ENCODE measurements around the gene HSPA13.
"Not testable (repeated sequence)": the region's sequence is repeated elsewhere in the genome, so short reads cannot be mapped to it uniquely, and the experiment has no call there.

Gene HSPA13

GRCh38 chr21:14382835-14383595, at the start of gene HSPA13:
Gene HSPA13 (minus strand): TSS chr21:14383146. CDS start chr21:14383119, 27 bp downstream.
- peak; percentile 97 for DNase-seq

- no peak for DNase-seq
Observed at GRCh38 chr21:14418920-14419319, 36.0 kb upstream of the HSPA13 start.

GRCh38 chr21:14414932-14415508, 32.1 kb upstream of the HSPA13 start:
- DNase-seq, result no peak

- DNase-seq, result no peak
Observed at GRCh38 chr21:14405962-14406361, 23.0 kb upstream of the HSPA13 start.

- DNase-seq, result no peak
Observed at GRCh38 chr21:14405225-14405624, 22.3 kb upstream of the HSPA13 start.

- DNase-seq, result peak; percentile 15
Observed at GRCh38 chr21:14403681-14404318, 20.9 kb upstream of the HSPA13 start.

- DNase-seq, result no peak
Observed at GRCh38 chr21:14401217-14401616, 18.3 kb upstream of the HSPA13 start.

GRCh38 chr21:14388282-14388681, 5.3 kb upstream of the HSPA13 start:
- DNase-seq, result no peak

- no peak for DNase-seq
Observed at GRCh38 chr21:14384453-14384852, 1.5 kb upstream of the HSPA13 start.

- DNase-seq, result peak; percentile 79
Observed at GRCh38 chr21:14383596-14384180, 742 bp upstream of the HSPA13 start.

GRCh38 chr21:14382486-14382834, 486 bp downstream of the HSPA13 start:
- peak; percentile 55 for DNase-seq

GRCh38 chr21:14376854-14377253, 6.1 kb downstream of the HSPA13 start:
- DNase-seq, result no peak

- DNase-seq, result no peak
Observed at GRCh38 chr21:14366998-14367397, 15.9 kb downstream of the HSPA13 start.

- DNase-seq, result no peak
Observed at GRCh38 chr21:14361958-14362357, 21.0 kb downstream of the HSPA13 start.

- DNase-seq, result no peak
Observed at GRCh38 chr21:14358775-14359174, 24.2 kb downstream of the HSPA13 start.

- DNase-seq, result no peak
Observed at GRCh38 chr21:14356746-14357145, 26.2 kb downstream of the HSPA13 start.

- no peak for DNase-seq
Observed at GRCh38 chr21:14354515-14354914, 28.4 kb downstream of the HSPA13 start.

GRCh38 chr21:14353726-14354125, 29.2 kb downstream of the HSPA13 start:
- no peak for DNase-seq

- DNase-seq, result no peak
Observed at GRCh38 chr21:14353231-14353630, 29.7 kb downstream of the HSPA13 start.

- DNase-seq, result not testable (repeated sequence)
Observed at GRCh38 chr21:14327346-14327745, 55.6 kb downstream of the HSPA13 start.

- no peak for DNase-seq
Observed at GRCh38 chr21:14325595-14325994, 57.4 kb downstream of the HSPA13 start.
